ENCODE measurements around the gene NPHP4.

The NPHP4 gene

GRCh38 chr1:5865774-5866173 is 126.5 kb downstream of the NPHP4 start:
- H3K36me3 ChIP-seq (ENCODE audit: control insufficient read depth, insufficient read depth, low read length): peaks cover 10% of the 10 kb centered on the region
- no peaks in the 10 kb centered on the region for H3K4me1 ChIP-seq (ENCODE audit: control insufficient read depth, insufficient read depth, low read length, poor library complexity, severe bottlenecking)
- peaks cover 5% of the 10 kb centered on the region for H3K9me3 ChIP-seq (ENCODE audit: control insufficient read depth, low read length)
- no peak overlapping the region for H3K27ac ChIP-seq (ENCODE audit: low read depth, low read length, severe bottlenecking)
- 56 to 61% methylated on average over 7 of the region's 7 CpGs for WGBS, 2 experiments (ENCODE audit: insufficient coverage in 2 of 2)
- no peak overlapping the region for H3K4me3 ChIP-seq (ENCODE audit: extremely low read depth, insufficient read depth, low read length, poor library complexity, severe bottlenecking)

DNA sequence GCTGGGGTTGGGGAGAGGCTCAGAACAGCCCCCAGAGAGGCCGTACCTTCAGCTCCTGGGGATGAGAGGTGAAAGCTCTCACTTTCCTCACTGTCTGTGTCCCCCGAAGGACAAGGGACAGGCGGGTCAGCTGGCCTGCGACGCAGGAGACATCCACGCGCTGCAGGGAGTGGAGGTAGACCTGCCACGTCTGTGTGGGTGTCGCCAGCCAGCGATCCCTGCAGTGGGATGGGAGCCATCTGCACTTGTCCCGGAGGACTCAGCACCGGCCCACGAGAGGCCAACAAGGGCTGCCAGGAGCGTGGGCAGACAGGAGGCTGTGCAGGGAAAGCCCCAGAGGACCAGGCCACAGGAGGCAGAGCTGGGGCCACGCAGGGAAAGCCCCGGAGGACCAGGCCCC is 127.2 kb downstream of the NPHP4 start:
- WGBS, 2 experiments (ENCODE audit: insufficient coverage in 2 of 2): 90 to 97% methylated on average over 15 of the region's 16 CpGs
- Histone ChIP-seq H3K9me3 (ENCODE audit: control insufficient read depth, low read length) (peaks cover 5% of the 10 kb centered on the region), H3K27ac (ENCODE audit: low read depth, low read length, severe bottlenecking) (no peak overlapping the region), H3K4me3 (ENCODE audit: extremely low read depth, insufficient read depth, low read length, poor library complexity, severe bottlenecking) (no peak overlapping the region), H3K36me3 (ENCODE audit: control insufficient read depth, insufficient read depth, low read length) (peaks cover 14% of the 10 kb centered on the region), H3K4me1 (ENCODE audit: control insufficient read depth, insufficient read depth, low read length, poor library complexity, severe bottlenecking) (no peaks in the 10 kb centered on the region)

DNA sequence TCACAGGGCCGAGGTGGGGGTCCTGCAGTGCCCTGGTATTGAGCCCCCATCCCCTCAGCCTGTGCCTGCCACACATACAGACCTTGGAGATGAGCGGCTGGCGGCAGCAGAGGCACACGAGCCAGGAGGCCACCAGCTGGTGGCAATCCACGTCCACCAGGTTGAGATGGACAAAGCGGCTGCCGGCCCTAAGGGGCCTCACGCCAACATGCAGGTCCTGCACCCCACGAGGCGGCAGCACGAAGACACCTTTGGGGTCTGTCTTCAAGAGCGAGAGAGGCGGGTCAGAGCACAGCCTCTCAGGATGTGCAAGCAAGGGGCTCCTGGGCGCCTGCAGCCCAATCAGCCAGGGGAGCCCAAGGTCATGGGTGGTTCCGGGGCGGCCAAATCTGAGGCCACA is 128.0 kb downstream of the NPHP4 start:
- H3K9me3 ChIP-seq (ENCODE audit: control insufficient read depth, low read length): peaks cover 5% of the 10 kb centered on the region
- H3K36me3 ChIP-seq (ENCODE audit: control insufficient read depth, insufficient read depth, low read length): peaks cover 14% of the 10 kb centered on the region
- WGBS, 2 experiments (ENCODE audit: insufficient coverage in 2 of 2): 94 to 98% methylated on average over 15 to 16 of the region's 16 CpGs
- H3K4me1 ChIP-seq (ENCODE audit: control insufficient read depth, insufficient read depth, low read length, poor library complexity, severe bottlenecking): no peaks in the 10 kb centered on the region
- no peak overlapping the region for H3K4me3 ChIP-seq (ENCODE audit: extremely low read depth, insufficient read depth, low read length, poor library complexity, severe bottlenecking)
- no peak overlapping the region for H3K27ac ChIP-seq (ENCODE audit: low read depth, low read length, severe bottlenecking)

- Histone ChIP-seq H3K9me3 (ENCODE audit: control insufficient read depth, low read length) (no peaks in the 10 kb centered on the region), H3K27ac (ENCODE audit: low read depth, low read length, severe bottlenecking) (no peak overlapping the region), H3K4me1 (ENCODE audit: control insufficient read depth, insufficient read depth, low read length, poor library complexity, severe bottlenecking) (no peaks in the 10 kb centered on the region), H3K36me3 (ENCODE audit: control insufficient read depth, insufficient read depth, low read length) (peaks cover 14% of the 10 kb centered on the region), H3K4me3 (ENCODE audit: extremely low read depth, insufficient read depth, low read length, poor library complexity, severe bottlenecking) (no peak overlapping the region)
- WGBS, 2 experiments (ENCODE audit: insufficient coverage in 2 of 2): 94 to 97% methylated on average over 13 to 17 of the region's 17 CpGs
These were observed 129.0 kb downstream of the NPHP4 start for GRCh38 chr1:5863238-5863637.

DNA sequence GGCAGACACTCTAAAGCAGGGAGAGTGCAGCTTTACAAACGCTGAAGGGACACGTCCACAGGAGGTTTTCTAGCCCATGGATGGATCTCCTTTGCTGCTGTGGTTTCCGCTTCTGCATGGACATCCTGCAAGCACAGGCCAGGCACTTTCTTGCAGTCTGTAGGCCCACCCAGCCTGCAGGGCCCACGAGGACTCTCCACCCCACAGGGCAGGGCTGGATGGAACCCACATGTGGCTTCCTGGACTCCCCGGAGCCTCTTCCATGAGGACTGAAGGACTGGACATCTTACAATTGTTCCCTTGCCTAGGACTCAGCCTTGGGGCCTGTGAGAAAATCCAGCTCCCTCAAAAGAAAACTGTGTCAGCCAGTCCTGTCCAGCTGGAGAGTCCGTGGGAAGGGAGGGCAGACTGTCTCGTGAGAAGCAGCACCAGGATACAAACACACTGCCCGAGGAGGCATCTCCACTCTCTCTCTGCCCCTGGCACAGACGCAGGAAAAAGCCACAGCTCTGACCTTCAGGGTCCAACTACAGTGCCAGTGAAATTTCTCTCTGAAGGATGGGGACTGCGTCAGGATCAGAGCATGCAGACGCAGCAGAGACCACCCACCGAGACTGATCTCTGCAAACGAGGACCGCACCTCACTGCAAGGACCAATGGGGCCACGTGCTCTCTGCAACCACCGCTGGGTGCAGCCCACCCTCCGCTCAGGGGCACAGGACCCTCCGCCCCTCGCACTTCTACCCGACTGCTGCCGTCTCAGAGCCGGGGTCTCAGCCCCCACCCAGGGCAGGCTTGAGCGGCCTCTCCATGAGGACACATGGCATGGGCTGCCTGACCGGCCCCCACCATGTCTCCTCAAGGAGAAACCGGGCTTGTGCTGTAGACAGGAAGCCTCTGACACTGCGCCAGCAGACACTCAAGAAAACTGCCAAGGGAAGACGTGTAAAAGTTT is 130.1 kb downstream of the NPHP4 start:
- H3K9me3 ChIP-seq (ENCODE audit: control insufficient read depth, low read length): no peaks in the 10 kb centered on the region
- no peak overlapping the region for H3K4me3 ChIP-seq (ENCODE audit: extremely low read depth, insufficient read depth, low read length, poor library complexity, severe bottlenecking)
- no peak overlapping the region for H3K27ac ChIP-seq (ENCODE audit: low read depth, low read length, severe bottlenecking)
- peaks cover 14% of the 10 kb centered on the region for H3K36me3 ChIP-seq (ENCODE audit: control insufficient read depth, insufficient read depth, low read length)
- 91 to 97% methylated on average over 23 of the region's 27 CpGs for WGBS, 2 experiments (ENCODE audit: insufficient coverage in 2 of 2)
- H3K4me1 ChIP-seq (ENCODE audit: control insufficient read depth, insufficient read depth, low read length, poor library complexity, severe bottlenecking): peaks cover 1% of the 10 kb centered on the region

DNA sequence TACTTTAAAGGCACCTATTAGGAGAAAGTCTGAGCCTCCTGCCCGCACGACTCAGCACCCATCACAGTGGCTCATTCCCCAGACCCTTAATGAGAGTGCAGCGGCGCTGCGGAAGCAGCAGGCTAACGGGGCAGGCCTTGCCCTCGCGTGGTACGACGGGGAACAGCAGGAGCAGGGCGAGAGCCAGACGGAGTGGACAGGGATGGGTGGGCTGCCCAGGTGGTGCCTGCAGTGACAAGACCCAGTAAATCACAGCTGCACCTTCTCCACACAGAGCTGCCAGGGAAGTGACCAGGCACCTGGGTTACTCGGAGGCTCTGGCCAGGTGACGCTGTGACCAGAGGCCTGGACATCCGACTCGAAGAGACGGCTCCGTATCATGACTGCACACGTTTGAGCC is 131.9 kb downstream of the NPHP4 start:
- H3K36me3 ChIP-seq (ENCODE audit: control insufficient read depth, insufficient read depth, low read length): peaks cover 14% of the 10 kb centered on the region
- no peak overlapping the region for H3K27ac ChIP-seq (ENCODE audit: low read depth, low read length, severe bottlenecking)
- 87 to 91% methylated on average over 18 to 19 of the region's 19 CpGs for WGBS, 2 experiments (ENCODE audit: insufficient coverage in 2 of 2)
- no peak overlapping the region for H3K4me3 ChIP-seq (ENCODE audit: extremely low read depth, insufficient read depth, low read length, poor library complexity, severe bottlenecking)
- no peaks in the 10 kb centered on the region for H3K9me3 ChIP-seq (ENCODE audit: control insufficient read depth, low read length)
- peaks cover 16% of the 10 kb centered on the region for H3K4me1 ChIP-seq (ENCODE audit: control insufficient read depth, insufficient read depth, low read length, poor library complexity, severe bottlenecking)

GRCh38 chr1:5859766-5860165 is 132.5 kb downstream of the NPHP4 start:
- Histone ChIP-seq H3K36me3 (ENCODE audit: control insufficient read depth, insufficient read depth, low read length) (peaks cover 14% of the 10 kb centered on the region), H3K4me3 (ENCODE audit: extremely low read depth, insufficient read depth, low read length, poor library complexity, severe bottlenecking) (no peak overlapping the region), H3K27ac (ENCODE audit: low read depth, low read length, severe bottlenecking) (no peak overlapping the region), H3K4me1 (ENCODE audit: control insufficient read depth, insufficient read depth, low read length, poor library complexity, severe bottlenecking) (peaks cover 16% of the 10 kb centered on the region), H3K9me3 (ENCODE audit: control insufficient read depth, low read length) (no peaks in the 10 kb centered on the region)
- WGBS, 2 experiments (ENCODE audit: insufficient coverage in 2 of 2): 87 to 95% methylated on average over 15 of the region's 16 CpGs

GRCh38 chr1:5858844-5859407 is 133.3 kb downstream of the NPHP4 start:
- Histone ChIP-seq H3K9me3 (ENCODE audit: control insufficient read depth, low read length) (no peaks in the 10 kb centered on the region), H3K36me3 (ENCODE audit: control insufficient read depth, insufficient read depth, low read length) (peaks cover 14% of the 10 kb centered on the region), H3K27ac (ENCODE audit: low read depth, low read length, severe bottlenecking) (no peak overlapping the region), H3K4me1 (ENCODE audit: control insufficient read depth, insufficient read depth, low read length, poor library complexity, severe bottlenecking) (peaks cover 16% of the 10 kb centered on the region), H3K4me3 (ENCODE audit: extremely low read depth, insufficient read depth, low read length, poor library complexity, severe bottlenecking) (no peak overlapping the region)
- WGBS, 2 experiments (ENCODE audit: insufficient coverage in 2 of 2): 89 to 95% methylated on average over 18 to 25 of the region's 25 CpGs

- 92 to 95% methylated on average over 15 to 16 of the region's 19 CpGs for WGBS, 2 experiments (ENCODE audit: insufficient coverage in 2 of 2)
- Histone ChIP-seq H3K4me1 (ENCODE audit: control insufficient read depth, insufficient read depth, low read length, poor library complexity, severe bottlenecking) (peaks cover 16% of the 10 kb centered on the region), H3K36me3 (ENCODE audit: control insufficient read depth, insufficient read depth, low read length) (peaks cover 14% of the 10 kb centered on the region), H3K27ac (ENCODE audit: low read depth, low read length, severe bottlenecking) (no peak overlapping the region), H3K9me3 (ENCODE audit: control insufficient read depth, low read length) (no peaks in the 10 kb centered on the region), H3K4me3 (ENCODE audit: extremely low read depth, insufficient read depth, low read length, poor library complexity, severe bottlenecking) (no peak overlapping the region)
These were observed 134.0 kb downstream of the NPHP4 start for GRCh38 chr1:5858246-5858645.

- Histone ChIP-seq H3K4me3 (ENCODE audit: extremely low read depth, insufficient read depth, low read length, poor library complexity, severe bottlenecking) (no peak overlapping the region), H3K9me3 (ENCODE audit: control insufficient read depth, low read length) (no peaks in the 10 kb centered on the region), H3K36me3 (ENCODE audit: control insufficient read depth, insufficient read depth, low read length) (peaks cover 10% of the 10 kb centered on the region), H3K4me1 (ENCODE audit: control insufficient read depth, insufficient read depth, low read length, poor library complexity, severe bottlenecking) (peaks cover 16% of the 10 kb centered on the region), H3K27ac (ENCODE audit: low read depth, low read length, severe bottlenecking) (no peak overlapping the region)
- 60 to 70% methylated on average over 15 to 16 of the region's 16 CpGs for WGBS, 2 experiments (ENCODE audit: insufficient coverage in 2 of 2)
These were observed 134.6 kb downstream of the NPHP4 start for GRCh38 chr1:5857508-5858090.
